NB4 (cell line): ENCODE data around the gene MYEOV.

Source experiments
- CTCF ChIP-seq: IDR thresholded peaks from one replicate; pipeline ENCODE4 v1.5.1; 2012; ENCODE audit warnings: low read depth, low read length
- MAX ChIP-seq: IDR thresholded peaks from 2 replicates; pipeline ENCODE4 v1.6.1; 2011; ENCODE audit warnings: low read depth, low read length
- POLR2A ChIP-seq: IDR thresholded peaks from 2 replicates; pipeline ENCODE4 v1.6.1; 2011; ENCODE audit warnings: mild to moderate bottlenecking; ENCODE audit not compliant: insufficient read length; ENCODE audit errors: extremely low read depth

GRCh38 chr11:69262918-69263735 is 30.8 kb upstream of the MYEOV start:
- TF ChIP-seq CTCF (no peak), POLR2A (no peak), MAX (no peak)
